DND-41 (cell line): ENCODE measurements around the gene NCAN.
A peak's percentile ranks its signal among the peaks of the same experiment; 100 is the strongest.

ENCODE experiments used
- ATAC-seq: fragments of 200-7000 bp; cut with Tn5 transposase; 3 replicates; pipeline ENCODE4 v1.9.1; 2021; ENCODE audit warnings: low read depth; ENCODE audit not compliant: insufficient read depth
- DNase-seq: peaks from one replicate; pipeline ENCODE4 v3.0.0-alpha.2; 2020
- H2AFZ ChIP-seq: 2 replicates; pipeline ENCODE4 v1.6.0; 2012; ENCODE audit warnings: low read depth, low read length
- H3K27ac ChIP-seq: 2 replicates; pipeline ENCODE4 v1.5.1; 2012; ENCODE audit warnings: low read length, inconsistent platforms
- H3K27me3 ChIP-seq: fragments of 200-600 bp; sonication (generic); 2 replicates; pipeline ENCODE4 v1.6.0; 2012; ENCODE audit warnings: low read length, mild to moderate bottlenecking, inconsistent platforms; ENCODE audit not compliant: insufficient read depth, poor library complexity
- H3K36me3 ChIP-seq: 2 replicates; pipeline ENCODE4 v1.5.1; 2012; ENCODE audit warnings: low read length, inconsistent platforms; ENCODE audit not compliant: insufficient read depth
- H3K4me1 ChIP-seq: 2 replicates; pipeline ENCODE4 v1.5.1; 2012; ENCODE audit warnings: mild to moderate bottlenecking, low read length; ENCODE audit not compliant: insufficient read depth
- H3K4me2 ChIP-seq: 2 replicates; pipeline ENCODE4 v1.6.0; 2012; ENCODE audit warnings: mild to moderate bottlenecking, moderate library complexity, low read length, inconsistent platforms; ENCODE audit not compliant: insufficient read depth
- H3K4me3 ChIP-seq, 2 experiments: fragments of 200-600 bp in 1 of 2; shearing (Covaris generic) in 1 of 2; 2 replicates each; pipeline ENCODE4 v1.5.1; 2012 to 2016; ENCODE audit warnings: inconsistent platforms in 2 of 2, low read length in 2 of 2, mild to moderate bottlenecking in 2 of 2, low read depth in 1 of 2, moderate library complexity in 1 of 2
- H3K79me2 ChIP-seq: 2 replicates; pipeline ENCODE4 v1.6.0; 2012; ENCODE audit warnings: low read length, inconsistent platforms; ENCODE audit not compliant: insufficient read depth
- H3K9ac ChIP-seq: 2 replicates; pipeline ENCODE4 v1.6.0; 2012; ENCODE audit warnings: low read depth, mild to moderate bottlenecking, inconsistent platforms, low read length, moderate library complexity
- H3K9me3 ChIP-seq: 2 replicates; pipeline ENCODE4 v1.5.1; 2012; ENCODE audit warnings: low read length, moderate library complexity, mild to moderate bottlenecking, inconsistent platforms; ENCODE audit not compliant: insufficient read depth, severe bottlenecking
- H4K20me1 ChIP-seq: 2 replicates; pipeline ENCODE4 v1.6.0; 2012; ENCODE audit warnings: low read length; ENCODE audit not compliant: insufficient read depth
- CTCF ChIP-seq: IDR thresholded peaks from 2 replicates; pipeline ENCODE4 v1.5.1; 2012; ENCODE audit warnings: borderline replicate concordance, low read length, moderate library complexity, mild to moderate bottlenecking; ENCODE audit not compliant: poor library complexity, severe bottlenecking; ENCODE audit errors: extremely low read depth
- EZH2 ChIP-seq: IDR thresholded peaks from 3 replicates; pipeline ENCODE4 v1.6.1; 2012; ENCODE audit warnings: borderline replicate concordance, low read depth, mild to moderate bottlenecking, moderate library complexity, low read length, inconsistent platforms; ENCODE audit not compliant: severe bottlenecking

NCAN gene

GRCh38 chr19:19186742-19187141, 25.0 kb upstream of the NCAN start:
- Histone ChIP-seq H3K9ac (no peak overlapping the region), H3K4me1 (peaks cover 25% of the 10 kb centered on the region), H3K36me3 (peaks cover 30% of the 10 kb centered on the region), H3K27me3 (no peaks in the 10 kb centered on the region), H3K4me2 (no peak overlapping the region), H2AFZ (no peak overlapping the region), H3K79me2 (peaks cover 34% of the 10 kb centered on the region), H3K4me3 (no peak overlapping the region), H3K27ac (no peak overlapping the region), H4K20me1 (peaks cover 26% of the 10 kb centered on the region), H3K9me3 (no peaks in the 10 kb centered on the region)
- DNase-seq: no peak
- ATAC-seq: no peak
- TF ChIP-seq CTCF: no peak
- no peak for TF ChIP-seq EZH2

GRCh38 chr19:19191768-19192077, 20.0 kb upstream of the NCAN start:
- Histone ChIP-seq H3K79me2 (peaks cover 55% of the 10 kb centered on the region), H3K9ac (peak overlapping the region; percentile 80), H3K36me3 (peaks cover 15% of the 10 kb centered on the region), H2AFZ (peak overlapping the region; percentile 95), H3K4me3 (peak overlapping the region; percentile 64 to 79; a peak in 3 of 4 replicates), H3K9me3 (no peaks in the 10 kb centered on the region), H3K4me1 (peaks cover 44% of the 10 kb centered on the region), H3K27ac (peak overlapping the region; percentile 86), H3K4me2 (peak overlapping the region; percentile 69), H4K20me1 (peaks cover 19% of the 10 kb centered on the region), H3K27me3 (no peaks in the 10 kb centered on the region)
- ATAC-seq (no peak), DNase-seq (no peak)
- no peak for TF ChIP-seq CTCF
- no peak for TF ChIP-seq EZH2

GRCh38 chr19:19192078-19192882, 19.5 kb upstream of the NCAN start, which contains the start of the genes BORCS8 and RFXANK:
Gene BORCS8 (minus strand): TSS chr19:19192152. CDS start chr19:19192117, 35 bp downstream.
Gene RFXANK (plus strand): TSS chr19:19192258. CDS start chr19:19193947, 1,689 bp downstream.
- Histone ChIP-seq H3K27ac (peak within 1 kb of the TSS; percentile 86), H3K4me1 (peaks cover 44% of the 10 kb centered on the region), H3K4me2 (peak within 1 kb of the TSS; percentile 78), H2AFZ (peak within 1 kb of the TSS; percentile 95), H3K9me3 (no peaks in the 10 kb centered on the region), H3K9ac (peak within 1 kb of the TSS; percentile 80), H4K20me1 (peaks cover 19% of the 10 kb centered on the region), H3K27me3 (no peaks in the 10 kb centered on the region), H3K79me2 (peaks cover 60% of the 10 kb centered on the region), H3K36me3 (peaks cover 17% of the 10 kb centered on the region), H3K4me3 (peak within 1 kb of the TSS; percentile 64 to 79; a peak in 3 of 4 replicates)
- ATAC-seq: peak; percentile 90
- TF ChIP-seq CTCF (no peak), EZH2 (no peak)
- peak; percentile 100 for DNase-seq
